Stimulated activated CD4-positive, alpha-beta T cell treated with anti-CD3 and anti-CD28 coated beads, Interleukin-4, amount 100 ng/mL, for 1 hour (primary cell): Measurements from ENCODE around the gene GH1.
"Not testable (repeated sequence)": the region's sequence is repeated elsewhere in the genome, so short reads cannot be mapped to it uniquely, and the experiment has no call there.

Experiments used
- DNase-seq: peaks from one replicate; pipeline ENCODE4 v3.0.0-alpha.2; 2020

Gene GH1

DNA sequence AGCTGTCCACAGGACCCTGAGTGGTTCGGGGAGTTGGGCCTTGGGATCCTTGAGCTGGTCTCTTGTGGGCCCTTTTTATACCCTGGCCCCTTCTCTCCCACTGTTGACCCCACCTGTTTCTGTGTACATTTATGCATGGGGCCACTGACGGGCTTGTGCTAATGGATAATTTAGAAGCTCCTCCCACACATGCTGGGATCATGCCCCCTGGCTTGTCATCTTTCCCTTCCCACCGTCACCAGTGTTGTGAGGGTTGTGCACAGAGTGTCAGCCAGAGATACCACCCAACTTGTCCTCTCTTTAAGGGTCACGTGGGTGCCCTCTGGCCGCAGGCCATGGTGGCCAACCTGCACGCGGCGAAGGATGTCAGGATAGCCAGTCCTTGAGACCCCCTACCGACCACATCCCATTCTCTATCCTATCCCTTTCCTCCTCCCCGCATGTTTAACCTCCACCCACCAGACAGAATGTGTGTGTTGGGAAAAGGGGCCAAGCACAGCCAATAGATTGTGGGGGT is at the start of gene GH1:
TSS of gene GH1 (minus strand) at position 51 of the 517 bp plus-strand sequence. CDS start 63 bp downstream, outside the sequence.
- not testable (repeated sequence) for DNase-seq

DNA sequence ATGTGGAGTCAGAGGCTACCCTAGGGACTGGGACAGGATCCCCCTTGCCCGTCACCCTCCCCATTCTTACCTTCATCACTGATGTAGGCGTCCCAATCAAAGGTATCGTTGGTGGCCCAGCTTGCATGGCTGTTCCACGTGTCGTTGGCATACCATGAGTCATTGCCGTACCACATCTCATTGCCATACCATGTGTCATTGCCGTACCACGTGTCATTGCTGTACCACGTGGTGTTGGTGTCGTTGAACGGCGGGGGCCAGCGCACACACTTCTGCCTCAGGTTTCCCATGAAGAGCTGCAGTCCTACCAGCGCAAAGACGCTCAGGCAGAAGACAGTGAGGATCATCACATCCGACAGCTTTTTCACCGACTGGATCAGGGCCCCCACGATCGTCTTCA is 49.3 kb upstream of the GH1 start:
- DNase-seq = no peak

DNA sequence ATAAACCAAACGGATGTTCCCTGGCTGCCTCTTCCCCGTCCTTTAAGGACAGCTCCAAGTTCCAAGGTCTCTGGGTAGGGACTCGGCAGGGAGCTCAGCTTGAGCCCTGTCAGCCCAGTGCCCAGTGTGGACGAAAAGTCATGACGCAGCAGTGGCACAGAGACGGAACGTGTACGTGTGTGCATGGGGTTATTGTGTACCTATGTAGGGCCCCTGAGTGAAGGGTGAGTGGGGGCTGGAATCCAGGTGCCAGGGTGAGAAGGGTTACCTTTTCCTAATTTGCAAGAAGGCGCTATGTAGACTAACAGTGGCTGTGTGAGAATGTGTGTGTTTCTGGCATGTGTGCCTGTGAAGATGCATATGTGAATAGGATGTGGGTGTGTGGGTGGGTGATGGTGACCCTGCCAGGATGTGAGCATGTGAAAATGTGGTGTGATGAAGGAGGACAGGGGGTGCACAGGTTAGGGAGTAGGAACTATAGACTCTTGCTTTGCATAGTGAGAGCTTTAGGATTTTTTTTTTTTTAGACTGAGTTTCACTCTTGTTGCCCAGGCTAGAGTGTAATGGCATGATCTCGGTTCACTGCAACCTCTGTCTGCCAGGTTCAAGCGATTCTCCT is 48.1 kb upstream of the GH1 start:
- no peak for DNase-seq

DNA sequence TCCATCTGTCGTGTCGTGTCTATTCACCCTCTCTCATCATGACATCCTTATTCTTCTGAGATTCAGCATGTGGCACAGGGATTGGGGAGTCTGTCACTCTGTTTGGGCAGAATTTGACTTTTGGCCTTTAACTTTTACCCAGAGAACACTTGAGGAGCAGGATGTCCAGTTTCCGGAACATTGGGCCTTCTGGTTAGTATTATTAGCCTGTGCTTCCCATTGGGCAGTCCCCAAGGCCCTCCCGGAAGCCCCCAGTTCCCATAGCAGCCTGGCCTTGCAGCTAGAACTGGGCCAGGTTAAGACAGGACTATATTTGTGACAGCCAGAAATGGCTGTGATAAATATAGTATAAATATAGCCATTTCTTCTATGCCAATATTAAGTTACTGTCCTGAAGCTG is 44.5 kb upstream of the GH1 start:
- no peak for DNase-seq

DNA sequence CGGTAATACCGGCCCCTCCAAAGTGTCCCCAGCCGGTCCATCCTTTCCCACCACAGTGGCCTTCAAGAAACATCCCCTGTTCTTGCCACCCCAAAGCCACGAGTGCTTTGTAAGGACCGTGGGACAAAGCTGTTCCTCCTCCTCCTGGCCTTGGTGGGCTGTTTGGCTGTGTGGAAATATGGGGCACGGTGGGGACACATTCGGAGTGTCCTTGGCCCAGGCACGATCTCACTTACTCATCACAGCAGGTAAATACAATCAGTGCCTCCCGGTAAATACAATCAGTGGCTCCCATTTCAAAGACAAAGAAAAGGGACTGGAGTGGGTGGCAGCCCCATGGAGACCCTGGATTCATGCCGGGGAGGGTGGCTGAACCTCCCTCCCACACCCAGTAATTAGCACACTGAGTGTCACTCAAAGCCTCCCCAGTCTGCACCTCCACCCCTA is 43.7 kb upstream of the GH1 start:
- no peak for DNase-seq

DNA sequence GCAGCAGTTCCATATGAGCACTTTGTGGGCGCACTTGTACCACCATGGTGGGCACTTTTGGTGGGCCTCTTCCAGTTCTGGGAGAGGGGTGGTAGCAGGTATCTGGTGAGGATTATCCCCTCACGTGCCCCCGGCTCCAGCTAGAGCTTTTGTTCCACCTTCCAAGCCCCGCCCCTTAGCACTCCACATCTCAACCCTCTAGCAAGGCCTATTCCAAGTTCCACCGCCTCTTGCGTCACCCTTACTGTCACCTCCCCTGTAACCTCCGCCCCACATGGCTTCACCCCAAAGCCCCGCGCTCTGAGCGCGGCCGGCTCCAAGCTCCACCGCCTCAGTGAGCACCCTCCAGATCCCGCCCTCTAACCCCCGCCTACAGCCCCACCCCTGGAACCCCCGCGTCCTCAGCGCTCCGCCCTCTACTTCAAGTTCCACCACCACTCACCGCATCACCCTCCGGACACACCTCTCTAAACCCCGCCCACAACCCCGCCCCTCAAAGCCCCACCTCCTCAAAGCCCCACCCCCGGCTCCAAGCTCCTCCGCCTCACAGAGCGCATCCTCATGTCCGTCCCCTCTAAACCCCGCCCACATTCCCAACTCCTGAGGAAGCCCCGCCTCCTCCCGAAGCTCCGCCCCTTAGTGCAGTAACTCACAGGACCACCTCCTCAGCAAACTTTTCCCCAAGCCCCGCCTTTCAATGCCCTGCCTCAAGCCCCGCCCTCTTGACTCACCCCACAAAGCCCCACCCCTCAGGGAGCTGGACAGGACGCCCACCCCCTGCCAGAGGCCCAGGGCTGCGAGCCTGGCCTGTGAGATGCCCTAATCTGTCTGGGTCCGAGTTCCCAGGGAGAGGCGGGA is 42.9 kb upstream of the GH1 start:
- peak; percentile 38 for DNase-seq

DNA sequence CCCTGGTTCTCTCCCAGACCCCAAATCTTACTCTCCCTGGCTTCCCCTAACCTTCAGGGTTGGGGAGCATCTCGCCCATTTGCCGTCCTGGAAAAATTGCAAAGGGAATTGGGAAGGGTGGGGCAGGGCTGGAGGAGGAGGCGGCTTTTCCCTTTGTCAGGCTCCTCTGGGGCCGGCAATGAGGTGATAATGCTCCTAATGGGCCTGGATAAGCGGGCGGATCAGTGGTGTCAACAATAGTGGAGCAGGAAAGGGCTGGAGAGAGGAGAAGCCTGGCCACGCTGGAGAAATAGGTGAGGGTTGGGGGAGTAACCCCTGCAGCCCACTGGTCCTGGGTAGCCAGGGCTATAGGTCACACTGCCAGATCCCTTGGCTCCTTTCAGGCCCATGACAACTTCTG is 41.8 kb upstream of the GH1 start:
- DNase-seq = no peak

DNA sequence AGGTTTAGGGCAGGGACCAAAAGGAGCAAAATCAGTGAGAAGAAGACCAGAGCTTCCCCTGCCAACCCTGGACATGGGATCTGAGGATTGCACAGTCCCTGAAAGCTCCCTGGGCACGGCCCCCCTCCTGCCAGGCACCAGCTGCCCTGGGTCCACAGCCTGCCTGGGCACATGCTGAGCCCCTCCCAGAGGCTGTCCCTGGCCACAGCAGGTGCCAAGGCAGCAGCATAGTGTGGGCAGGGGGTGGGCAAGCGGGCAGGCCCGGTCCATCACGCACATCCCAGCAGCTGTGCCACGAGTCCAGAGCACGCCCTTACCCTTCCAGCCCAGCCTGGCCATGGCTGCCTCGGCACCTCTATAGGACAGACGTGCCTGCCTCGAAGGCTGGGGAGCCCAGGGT is 41.4 kb upstream of the GH1 start:
- DNase-seq = no peak

DNA sequence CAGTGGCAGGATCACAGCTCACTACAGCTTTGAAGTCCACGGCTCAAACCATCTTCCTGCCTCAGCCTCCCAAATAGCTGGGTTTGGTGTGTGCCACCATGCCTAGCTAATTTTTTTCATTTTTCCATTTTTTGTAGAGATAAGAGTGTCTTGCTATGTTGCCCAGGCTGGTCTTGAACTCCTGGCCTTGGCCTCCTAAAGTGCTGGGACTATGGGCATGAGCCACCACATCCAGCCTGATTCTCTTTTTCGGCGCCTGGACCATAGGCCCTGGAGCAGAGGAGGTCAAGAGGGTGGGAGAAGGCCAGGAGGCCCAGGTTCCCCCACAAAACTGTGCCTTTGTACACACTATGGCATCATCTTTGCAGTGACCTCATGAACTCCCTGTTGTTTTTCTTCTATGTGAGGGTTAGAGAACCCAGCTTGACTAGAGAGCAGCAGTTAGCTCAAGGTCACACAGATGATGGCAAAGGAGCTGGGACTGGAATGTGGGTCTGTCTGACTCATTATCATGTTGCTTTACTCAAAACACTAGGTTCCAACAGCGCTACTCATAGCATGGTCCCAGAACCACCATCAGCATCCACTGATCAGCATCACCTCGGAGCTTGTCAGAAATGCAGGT is 37.8 kb upstream of the GH1 start:
- no peak for DNase-seq

DNA sequence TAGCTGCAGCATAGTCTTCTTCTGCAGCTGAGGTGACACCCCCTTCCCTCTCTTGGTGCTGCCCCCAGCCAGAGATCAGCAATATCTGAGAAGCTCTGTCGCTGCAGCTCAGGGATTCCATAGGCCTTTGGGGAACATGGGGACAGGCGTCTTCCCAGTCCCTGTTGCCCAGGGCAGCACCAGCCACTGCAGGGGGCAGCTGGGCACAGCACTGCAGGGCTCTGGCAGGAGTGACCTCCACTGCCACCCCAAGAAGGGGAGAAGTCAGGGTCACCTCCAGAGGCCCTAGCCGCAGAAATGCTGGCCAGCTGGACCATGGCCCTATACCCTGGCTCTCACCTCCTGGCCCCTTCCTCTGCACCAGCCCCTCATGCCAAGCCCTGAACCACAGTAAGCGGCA is 37.2 kb upstream of the GH1 start:
- DNase-seq = no peak

DNA sequence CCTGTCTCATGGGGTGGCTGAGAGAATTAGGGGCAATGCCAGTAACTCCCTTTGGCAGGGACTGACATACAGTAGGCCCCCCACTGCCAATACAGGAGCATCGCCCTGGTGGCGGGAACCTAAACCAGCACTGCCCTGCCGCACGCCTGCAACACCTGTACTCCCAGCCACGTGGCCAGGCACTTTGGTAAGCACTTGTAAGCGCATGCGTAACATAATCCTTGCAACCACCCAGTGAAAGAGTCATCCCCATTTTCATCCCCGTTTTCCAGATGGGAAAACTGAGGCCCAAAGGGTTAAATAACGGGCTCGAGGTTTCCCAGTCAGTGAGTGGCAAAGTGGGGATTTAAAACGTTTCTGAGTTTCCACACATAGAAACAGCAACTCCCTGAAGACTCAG is 36.6 kb upstream of the GH1 start:
- no peak for DNase-seq

DNA sequence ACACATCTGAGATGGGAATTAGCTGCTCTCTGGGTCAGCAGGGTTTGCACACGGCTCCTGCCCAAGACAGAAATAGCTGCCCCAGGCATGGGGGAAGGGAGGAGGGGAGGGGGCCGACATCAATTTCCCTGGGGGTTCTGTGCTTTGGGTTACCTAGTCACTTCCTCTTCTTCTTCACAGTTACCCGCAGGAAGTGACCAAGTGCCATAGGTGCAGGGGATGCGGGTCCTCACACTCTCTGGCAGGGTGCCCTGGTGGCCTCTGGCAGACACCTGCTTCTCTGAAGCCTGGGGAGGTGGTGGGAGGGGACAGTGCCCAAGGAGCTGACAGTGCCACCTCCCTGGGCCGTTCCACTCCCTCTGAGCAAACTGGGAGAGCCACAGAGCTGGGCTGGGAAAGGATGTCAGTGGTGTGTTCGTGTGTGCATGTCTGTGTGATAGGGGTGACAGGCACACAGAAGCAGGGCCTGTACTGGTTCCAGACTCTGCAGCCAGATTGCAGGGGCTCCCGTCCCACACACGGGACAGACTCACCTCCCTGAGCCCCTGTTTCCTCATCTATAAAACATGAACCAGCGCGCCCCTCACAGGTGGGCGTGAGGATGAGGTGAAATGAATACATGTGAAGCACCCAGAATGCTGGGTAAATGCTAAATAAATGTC is 35.9 kb upstream of the GH1 start:
- DNase-seq = no peak

DNA sequence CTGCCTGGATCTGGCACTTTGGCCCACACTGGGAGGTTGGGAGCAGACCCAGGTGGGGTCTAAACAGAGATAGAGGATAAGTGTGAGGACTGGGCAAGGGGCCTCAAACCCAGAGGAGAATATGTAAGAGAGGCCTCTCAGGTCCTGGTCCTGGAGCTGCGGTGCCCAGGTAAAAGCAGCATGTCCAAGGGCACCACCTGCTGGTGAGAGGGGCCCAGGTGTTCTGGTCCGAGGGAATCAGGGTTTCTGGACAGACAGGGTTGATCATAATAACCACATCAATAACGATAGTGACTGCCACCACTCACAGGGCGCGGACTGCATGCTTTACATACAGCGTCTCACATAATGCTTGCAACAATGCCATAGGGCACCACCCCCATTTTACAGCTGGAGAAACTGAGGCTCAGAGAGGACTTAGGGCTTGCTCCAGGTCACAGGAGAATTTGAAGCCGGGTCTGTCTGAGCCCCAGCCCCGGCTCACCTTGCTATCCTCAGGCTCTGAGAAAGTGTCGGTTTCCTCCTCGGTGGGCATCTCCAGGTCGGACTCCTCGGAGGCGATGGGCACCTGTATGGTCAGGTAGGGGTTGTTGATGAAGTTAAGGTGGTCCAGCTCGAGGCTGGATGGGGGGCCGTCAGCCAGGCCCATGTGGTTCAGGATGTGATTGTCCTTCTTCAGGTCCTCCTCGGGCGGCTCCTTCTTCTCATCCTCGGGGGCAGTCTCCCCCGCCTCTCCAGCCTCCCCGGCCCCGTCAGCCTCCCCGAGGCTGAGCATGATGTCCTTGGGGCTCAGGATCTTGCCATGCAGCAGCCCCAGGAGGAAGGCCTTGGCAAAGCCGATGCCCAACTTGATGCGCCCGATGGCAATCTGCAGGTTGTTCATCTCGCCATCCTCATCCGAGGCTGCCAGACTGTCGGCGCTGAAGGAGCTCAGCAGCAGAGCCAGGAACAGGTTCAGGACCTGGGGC is 32.6 kb upstream of the GH1 start:
- DNase-seq = peak; percentile 18

DNA sequence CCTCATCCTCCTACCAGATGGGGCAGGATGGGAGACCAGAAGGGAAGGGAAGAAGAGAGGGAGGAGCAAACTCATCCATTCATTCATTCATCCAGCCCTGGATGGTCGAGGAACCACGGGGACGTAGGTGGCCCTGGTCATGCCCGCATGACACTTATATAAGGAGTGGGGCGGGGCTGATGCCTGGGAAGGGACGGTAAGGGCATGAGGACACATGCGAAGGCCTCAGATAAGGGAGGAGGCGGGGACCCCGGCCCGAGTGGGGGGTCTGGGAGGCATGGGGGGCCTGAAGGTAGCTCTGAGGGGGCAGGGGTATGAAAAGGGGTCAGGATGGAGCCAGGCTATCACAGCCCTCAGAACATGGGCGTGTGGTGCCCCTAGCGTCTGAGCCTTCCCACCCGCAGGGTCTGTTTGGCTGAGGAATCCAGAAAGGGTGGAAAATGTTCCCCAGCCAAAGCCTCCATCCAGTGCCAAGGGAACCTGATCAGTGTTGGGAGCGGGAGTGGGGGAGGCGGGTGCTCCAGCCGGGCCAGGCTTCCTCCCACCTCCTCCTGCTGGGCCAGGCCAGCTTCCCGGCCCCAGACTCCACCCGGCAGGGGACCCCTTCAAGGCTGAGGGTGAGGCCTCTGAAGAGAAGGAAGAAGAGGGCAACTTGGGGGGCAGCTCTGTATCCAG is 31.1 kb upstream of the GH1 start:
- no peak for DNase-seq

DNA sequence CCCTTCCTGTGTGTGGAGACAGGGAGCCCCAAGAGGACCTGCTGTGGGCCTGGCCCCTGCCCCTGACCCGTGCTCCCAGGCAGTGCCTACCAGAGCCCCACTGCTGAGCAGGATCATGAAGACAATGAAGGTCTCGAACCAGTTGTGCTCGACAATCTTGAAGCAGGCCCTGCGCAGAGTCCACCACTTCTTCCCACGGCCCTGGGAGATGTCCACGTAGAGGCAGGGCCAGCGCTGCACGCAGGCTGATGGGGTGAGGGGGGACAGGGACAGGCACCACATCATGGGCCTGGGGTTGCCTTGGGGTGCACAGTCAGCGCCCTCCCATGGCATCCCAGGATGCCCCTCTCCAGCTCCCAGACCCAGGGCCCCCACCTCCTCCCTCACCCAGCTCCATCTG is 29.9 kb upstream of the GH1 start:
- no peak for DNase-seq

DNA sequence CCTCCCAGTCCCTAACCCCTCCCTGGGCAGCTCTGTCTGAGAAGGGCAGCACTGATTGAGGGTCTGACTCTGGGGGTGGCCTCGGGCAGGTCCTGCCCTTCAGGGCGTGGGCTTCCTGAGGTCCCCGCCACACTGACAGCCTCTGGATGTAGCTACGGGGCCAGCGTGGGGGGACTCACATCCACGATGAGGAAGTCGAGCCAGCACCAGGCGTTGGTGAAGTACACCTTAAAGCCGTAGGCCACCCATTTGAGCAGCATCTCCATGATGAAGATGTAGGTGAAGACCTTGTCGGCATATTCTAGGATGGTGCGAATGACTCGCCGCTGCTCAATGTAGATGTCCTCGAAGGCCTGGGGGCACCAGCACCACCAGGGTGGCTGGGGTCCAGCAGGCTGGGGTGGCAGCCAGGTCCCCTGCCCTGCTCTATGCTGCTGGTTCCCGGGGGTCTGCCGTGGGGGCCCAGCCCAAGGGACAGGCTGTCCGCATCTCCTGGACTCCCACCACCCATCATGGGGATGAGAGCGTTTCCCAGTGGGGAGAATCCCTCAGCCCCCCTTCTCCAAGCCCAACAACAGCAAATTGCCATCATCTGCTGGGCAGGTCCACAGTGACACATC is 29.2 kb upstream of the GH1 start:
- DNase-seq = no peak

DNA sequence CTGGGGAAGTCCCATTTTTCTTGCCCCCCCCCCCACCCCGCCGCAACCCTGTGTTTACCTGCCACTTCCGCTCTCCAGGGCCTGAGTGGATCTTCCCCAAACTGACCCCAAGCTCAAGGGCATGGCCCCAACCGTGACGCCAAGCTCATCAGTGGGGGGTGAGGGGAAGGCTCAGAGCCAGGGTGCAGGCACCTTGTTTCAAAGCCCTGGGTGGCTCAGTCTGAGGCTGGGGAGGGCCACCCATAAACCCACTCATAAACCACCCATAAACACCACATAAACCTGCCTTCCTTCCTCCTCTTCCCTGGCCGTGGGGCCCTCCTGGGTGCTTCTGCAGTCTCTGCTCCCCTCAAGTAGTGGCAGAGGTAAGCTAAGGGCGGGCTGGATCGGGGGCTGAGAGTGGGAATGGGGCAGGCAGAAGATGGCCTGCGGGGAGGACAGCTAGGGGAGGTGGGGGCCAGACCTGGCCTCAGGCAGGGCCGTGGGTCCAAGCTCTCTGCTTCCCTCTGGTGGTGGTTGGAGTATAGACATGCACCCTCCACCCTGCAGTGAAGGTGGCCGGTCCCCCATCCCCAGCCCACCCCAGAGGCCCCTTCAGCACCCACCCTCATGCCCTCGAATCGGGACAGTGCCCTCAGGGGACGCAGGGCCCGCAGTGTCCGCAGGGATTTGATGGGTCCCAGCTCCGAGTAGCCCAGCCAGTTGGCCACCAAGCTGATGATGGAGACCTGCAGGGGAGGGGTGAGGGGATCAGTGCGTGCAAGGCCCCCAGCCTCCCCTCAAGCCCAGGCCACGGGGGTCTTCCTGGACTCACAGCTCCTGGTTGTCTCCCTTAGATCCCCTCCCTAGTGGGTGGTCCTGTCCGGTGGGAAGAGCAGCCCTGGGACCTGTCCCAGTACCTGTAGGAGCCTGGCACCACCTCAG is 28.1 kb upstream of the GH1 start:
- peak; percentile 52 for DNase-seq

DNA sequence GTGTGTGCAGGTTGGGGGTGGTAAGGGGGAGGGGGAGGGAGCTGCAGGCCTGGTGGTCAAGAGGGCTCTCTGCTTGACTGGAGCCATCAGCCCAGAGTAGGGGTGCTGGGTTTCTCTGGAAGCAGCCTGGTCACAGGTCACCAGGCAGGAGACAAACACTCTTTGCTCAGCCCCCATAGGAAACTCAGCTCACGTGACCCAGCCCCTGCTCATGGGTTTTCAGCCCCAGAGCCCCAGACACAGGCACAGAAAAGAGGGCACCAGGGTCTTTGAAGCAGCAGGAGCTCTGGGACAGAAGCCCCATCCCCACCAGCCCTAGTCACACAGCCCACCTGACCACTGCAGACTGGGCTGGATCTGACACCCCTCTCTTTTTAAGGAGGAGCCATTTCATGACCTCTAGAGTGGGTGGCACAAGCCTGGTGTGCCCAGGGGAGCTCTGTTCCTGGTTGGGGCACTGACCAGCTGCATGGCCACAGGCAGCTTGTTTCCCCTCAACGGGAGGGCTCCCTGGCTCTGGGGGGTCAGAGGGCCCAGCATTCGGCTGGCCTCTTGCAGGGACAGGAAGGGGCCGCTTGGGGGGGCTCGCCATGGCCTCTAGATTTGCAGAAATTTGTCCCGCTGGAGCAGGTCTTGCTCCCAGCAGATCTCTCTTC is 27.3 kb upstream of the GH1 start:
- no peak for DNase-seq
